HG03045 (cell line): Measurements from ENCODE around the gene OR5H2.

ENCODE experiments used
- ATAC-seq: cut with Tn5 transposase; IDR thresholded peaks from one replicate; pipeline ENCODE4 v1.9.1; 2021; ENCODE audit warnings: mild to moderate bottlenecking, moderate library complexity; ENCODE audit not compliant: unreplicated experiment

OR5H2 gene

DNA sequence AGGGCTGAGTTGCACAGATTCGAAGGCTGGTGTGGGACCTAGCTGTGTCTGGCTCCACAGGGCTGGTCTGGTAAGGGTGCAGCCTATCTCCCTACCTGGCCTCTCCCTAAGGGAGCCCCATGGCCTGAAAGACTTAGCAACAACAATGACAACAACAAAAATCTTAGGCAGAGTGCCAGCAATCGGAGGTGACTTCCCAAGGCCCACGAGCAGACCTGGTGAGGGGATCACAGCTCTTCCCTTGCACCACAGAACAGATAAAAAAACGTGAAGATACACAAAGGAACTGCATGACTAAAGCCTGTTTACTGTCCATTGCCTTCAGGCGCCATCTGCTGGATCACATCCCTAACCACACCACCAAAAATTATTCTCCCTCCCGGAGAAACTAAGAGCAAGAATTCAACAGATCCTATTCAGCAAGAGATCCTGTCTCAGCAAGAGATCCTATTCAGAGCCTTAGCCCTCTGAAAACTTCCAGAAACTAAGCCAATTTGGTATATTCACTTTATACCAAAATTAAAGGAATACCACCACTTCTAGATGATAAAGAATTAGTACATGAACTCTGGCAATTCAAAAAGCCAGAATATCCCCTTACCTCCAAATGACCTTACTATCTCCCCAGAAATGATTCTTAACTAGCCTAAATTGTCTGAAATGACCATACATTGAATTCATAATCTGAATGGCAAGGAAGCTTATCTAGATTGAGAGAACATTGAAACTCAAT lies 47.3 kb downstream of the OR5H2 start:
- ATAC-seq = peak; percentile 52

DNA sequence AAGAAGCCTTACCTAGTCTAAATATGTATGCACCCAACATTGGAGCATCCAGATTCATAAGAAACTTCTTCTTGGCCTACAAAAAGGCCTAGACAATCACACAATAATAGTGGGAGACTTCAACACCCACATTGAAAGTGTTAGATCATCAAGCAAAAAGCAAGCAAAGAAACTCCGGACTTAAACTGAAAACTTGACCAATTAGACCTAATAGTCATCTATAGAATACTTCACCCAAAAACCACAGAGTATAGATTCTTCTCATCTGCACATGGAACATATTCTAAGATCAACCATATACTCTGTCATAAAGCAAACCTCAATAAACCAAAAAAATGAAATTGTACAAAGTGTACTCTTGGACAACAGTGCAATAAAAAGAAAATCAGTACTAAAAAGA lies 49.0 kb downstream of the OR5H2 start:
- ATAC-seq = no peak
